Anterior cingulate cortex (tissue), 58 donors: Measurements from ENCODE around the gene DUSP6.
"Not testable (repeated sequence)": the region's sequence is repeated elsewhere in the genome, so short reads cannot be mapped to it uniquely, and the experiment has no call there.

Source experiments
- DNase-seq, 58 donors: peaks; one replicate each; lab custom pipeline; 2025; lab: John Stamatoyannopoulos, UW

DUSP6 gene

GRCh38 chr12:89353188-89353822 is 1.0 kb upstream of the DUSP6 start:
- peak in 48 of 58 donors; percentile 26 to 86 (median 64) for DNase-seq

DNA sequence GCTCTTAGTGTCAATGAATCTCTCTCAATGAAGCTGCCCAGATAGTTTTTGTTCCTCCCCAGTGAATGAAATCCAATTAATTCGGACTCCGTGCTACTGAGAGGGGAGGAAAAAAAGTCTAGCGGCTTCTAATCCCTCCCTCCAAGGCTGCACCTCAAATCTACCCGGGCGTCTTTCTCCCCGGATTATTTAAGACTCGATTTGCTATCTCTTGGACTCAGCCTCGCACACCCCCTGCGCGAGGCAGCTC is 134 bp downstream of the DUSP6 start:
- peak in 3 of 58 donors; percentile 68 to 75 (median 73) for DNase-seq

DNA sequence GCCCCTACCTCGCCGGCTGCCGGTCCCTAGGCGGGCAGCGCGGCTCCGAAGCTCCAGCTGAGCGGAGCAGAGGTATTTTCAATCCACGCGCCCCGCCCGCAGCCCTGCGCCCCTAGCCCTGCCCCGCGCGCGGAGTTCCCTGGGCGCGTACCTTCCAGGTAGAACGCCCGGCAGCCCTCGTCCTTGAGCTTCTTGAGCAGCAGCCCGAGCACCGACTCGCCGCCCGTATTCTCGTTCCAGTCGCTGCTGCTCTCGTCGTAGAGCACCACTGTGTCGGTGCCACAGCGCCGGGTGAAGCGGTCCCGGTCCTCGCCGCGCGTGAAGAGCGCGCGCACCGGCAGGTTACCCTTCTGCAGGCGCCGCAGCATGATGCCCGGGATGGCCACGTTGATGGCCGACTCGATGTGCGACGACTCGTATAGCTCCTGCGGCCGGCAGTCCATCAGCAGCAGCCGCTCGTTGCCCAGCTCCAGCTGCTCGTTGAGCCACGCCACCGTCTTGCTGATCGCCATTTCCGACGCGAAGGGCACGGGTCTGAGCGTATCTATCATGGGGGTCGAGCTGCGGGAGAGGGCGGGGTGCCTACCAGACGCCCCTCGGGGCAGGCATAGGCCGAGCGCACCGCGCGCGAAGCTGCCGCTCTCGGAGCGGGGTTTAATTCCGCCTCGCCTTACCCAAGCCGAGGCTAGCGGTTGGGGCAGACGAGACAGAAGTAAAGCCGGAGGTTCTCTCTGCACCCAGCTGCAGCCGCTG is 636 bp downstream of the DUSP6 start:
- peak in 17 of 58 donors; percentile 31 to 81 (median 59) for DNase-seq

DNA sequence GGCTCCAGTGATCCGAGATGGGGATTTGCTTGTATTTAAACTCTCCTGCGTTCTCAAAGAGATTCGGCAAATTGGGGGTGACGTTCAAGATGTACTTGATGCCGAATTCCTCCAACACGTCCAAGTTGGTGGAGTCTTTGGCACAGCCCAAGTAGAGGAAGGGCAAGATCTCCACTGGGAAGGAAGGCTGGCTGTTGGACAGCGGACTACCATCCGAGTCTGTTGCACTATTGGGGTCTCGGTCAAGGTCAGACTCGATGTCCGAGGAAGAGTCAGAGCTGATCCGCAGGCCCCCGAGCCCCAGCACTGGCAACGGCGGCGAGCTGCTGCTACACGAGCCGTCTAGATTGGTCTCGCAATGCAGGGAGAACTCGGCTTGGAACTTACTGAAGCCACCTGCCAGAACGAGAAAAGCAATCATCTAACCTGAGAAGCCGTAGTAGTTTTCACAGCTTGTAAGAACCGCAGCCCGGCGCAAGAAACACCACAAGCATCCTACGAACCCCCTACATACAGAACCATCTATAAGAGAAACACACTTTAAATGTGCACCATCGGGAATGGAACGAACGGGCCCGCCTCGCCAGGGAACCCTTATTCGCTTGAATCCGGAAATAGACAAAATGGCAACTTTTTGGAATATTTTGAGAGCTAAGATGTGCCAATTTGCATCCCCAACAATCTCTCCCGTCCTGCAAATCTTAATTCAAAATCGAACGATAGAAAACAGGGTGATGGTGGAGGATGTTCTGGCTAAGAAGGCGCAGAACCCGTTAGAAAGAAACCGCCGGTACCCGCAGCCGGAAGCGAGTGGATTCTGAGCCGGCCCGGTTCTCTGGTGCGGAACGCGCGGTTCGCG is 1.4 kb downstream of the DUSP6 start:
- DNase-seq = peak in 4 of 58 donors; percentile 13 to 60 (median 28)

DNA sequence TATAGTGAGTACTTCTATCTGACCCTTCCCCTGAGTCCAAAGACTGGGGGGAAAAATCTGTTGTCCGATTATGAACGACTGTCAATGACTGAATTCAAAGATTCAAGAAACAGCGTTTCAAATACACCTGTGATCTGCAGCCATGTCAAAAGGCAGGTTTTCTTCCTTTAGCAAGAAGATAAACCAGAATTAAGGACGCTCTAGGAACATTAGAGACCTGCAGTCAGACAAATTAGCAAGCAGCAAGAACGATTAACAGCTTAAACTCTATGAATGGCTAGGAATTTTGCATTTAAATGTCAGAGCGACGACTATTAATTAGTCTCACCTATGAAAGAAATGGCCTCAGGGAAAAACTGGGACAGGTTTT is 2.1 kb downstream of the DUSP6 start:
- DNase-seq = no peak

GRCh38 chr12:89349814-89350213 is 2.5 kb downstream of the DUSP6 start:
- DNase-seq = peak in 10 of 58 donors; percentile 8 to 37 (median 24)

DNA sequence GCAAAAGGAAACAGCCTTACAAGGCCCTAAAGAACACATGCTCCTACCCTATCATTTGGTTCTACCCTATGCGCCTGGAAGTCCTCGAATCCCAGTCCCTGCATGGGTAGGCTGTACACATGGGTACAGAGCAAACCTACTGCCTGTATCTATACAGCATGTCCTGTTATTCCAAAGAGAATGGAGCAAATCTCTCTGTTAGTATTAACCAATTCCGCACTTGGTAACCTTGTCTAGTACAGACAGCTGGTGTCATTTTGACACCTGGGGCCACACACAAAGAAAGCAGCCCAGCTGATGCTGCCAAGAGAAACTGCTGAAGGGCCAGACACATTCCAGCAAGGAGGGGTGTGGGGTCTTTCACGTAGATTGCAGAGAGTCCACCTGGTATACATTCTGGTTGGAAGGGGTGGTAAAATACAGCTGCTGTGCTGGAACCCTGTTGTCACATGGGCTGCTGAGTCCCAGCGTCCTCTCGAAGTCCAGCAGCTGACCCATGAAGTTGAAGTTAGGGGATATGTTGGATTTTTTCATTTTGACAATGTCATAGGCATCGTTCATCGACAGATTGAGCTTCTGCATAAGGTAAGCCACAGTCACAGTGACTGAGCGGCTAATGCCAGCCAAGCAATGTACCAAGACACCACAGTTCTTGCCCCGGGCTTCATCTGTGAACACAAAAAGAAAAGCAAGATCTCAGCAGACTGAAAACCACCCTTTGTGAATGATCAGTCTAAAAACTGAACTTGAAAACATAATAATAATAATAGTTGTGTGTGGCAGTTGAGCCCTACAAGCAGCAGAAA is 3.2 kb downstream of the DUSP6 start:
- DNase-seq = peak in 3 of 58 donors; percentile 5 to 12 (median 10)

GRCh38 chr12:89347325-89347829 is 4.9 kb downstream of the DUSP6 start:
- no peak for DNase-seq

- peak in 4 of 58 donors; percentile 11 to 35 (median 28) for DNase-seq
Measured at GRCh38 chr12:89346741-89347324, 5.5 kb downstream of the DUSP6 start.

GRCh38 chr12:89345830-89346740 is 6.2 kb downstream of the DUSP6 start:
- peak in 13 of 58 donors; percentile 15 to 49 (median 24) for DNase-seq

DNA sequence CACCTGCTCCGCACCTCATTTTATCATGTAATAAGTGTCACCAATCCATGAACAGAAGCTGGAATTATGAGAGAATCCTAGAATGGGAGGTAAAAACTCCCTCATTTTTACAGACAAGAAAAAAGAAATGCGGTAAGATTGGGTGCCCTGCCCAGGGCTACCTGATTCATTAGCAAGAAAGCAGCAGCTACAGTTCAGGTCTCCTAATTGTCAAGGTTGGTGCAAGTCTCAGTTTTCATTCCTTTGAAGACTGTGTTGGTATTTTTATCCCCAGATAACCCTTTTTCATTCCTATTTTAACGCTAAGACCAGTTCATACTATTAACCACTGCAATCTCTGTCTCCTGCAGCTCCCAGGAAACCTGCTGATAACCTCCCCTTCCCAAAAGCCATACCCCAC is 6.9 kb downstream of the DUSP6 start:
- DNase-seq = no peak

DNA sequence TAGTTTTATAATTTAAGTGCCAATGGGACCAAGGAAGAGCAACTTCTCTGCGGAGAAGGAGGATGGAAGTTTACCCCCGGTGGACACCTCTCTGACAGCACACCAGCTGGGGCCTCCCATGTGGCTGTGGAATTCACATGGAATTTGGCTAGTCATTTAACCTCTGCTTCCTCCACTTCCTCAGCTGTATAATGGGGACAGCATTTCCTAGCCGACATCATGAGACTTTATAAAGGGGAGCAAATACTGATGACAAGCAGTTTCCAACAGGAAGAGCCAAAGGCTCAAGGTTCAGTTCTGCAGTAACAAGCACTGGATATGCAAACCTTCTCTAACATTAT is 7.5 kb downstream of the DUSP6 start:
- no peak for DNase-seq

- no peak for DNase-seq
Measured at GRCh38 chr12:89344043-89344861, 8.0 kb downstream of the DUSP6 start.

DNA sequence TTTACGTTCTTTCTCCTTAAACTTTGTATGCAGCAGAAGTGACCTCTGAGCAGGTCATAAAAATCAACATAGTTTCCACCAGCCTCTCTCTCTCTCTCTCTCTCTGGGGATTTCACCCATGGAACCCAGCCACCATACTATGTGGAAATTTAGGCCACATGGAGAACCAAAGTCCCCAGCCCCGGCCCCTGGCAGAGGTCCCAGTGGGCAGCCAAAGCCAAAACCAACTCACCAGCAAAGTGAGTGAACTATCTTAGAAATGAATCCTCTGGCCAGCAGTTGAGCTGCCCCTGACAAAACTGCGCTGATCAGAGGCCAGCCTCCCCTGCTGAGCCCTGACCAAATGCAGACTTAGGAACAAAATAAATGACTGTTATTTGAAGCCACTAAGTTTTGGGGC is 9.2 kb downstream of the DUSP6 start:
- DNase-seq = no peak

GRCh38 chr12:89340861-89341260 is 11.4 kb downstream of the DUSP6 start:
- DNase-seq = no peak

- no peak for DNase-seq
Measured at GRCh38 chr12:89339526-89339925, 12.8 kb downstream of the DUSP6 start.

DNA sequence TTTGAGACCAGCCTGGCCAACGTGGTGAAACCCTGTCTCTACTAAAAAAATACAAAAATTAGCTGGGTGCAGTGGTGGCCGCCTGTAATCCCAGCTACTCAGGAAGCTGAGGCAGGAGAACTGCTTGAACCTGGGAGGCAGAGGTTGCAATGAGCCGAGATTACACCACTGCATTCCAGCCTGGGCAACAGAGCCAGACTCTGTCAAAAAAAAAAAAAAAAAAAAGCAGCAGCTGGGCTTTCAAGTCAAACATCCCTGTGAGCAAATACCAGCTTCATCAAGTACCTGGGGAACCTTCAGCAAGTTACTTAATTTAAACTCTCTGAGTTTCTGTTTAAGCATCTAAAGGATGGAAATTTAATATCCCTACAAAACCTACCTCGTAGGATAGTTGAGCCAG is 15.2 kb downstream of the DUSP6 start:
- not testable (repeated sequence) for DNase-seq
